Measurements from ENCODE around the gene SPRY1. TPM values are rescaled to one million over a fixed set of nuclear protein-coding genes. Genes with fewer than 3 reads are reported as not detected.

Gene SPRY1
- total RNA-seq, result 93.2 TPM

GRCh38 chr4:123396307-123397143 lies at the start of gene SPRY1:
SPRY1 (plus strand) TSS chr4:123396795; CDS start chr4:123401592, 4,797 bp downstream.
- DNase-seq (ENCODE audit: low spot score), result peak; percentile 94

GRCh38 chr4:123346951-123347350 lies 49.6 kb upstream of the SPRY1 start:
- no peak for DNase-seq (ENCODE audit: low spot score)

GRCh38 chr4:123348946-123349345 lies 47.6 kb upstream of the SPRY1 start:
- DNase-seq (ENCODE audit: low spot score), result no peak

GRCh38 chr4:123349421-123350190 lies 47.0 kb upstream of the SPRY1 start:
- DNase-seq (ENCODE audit: low spot score), result no peak

GRCh38 chr4:123350191-123350544 lies 46.4 kb upstream of the SPRY1 start:
- peak; percentile 23 for DNase-seq (ENCODE audit: low spot score)

- no peak for DNase-seq (ENCODE audit: low spot score)
Observed at GRCh38 chr4:123350726-123351125, 45.9 kb upstream of the SPRY1 start.

- no peak for DNase-seq (ENCODE audit: low spot score)
Observed at GRCh38 chr4:123351713-123352112, 44.9 kb upstream of the SPRY1 start.

GRCh38 chr4:123352240-123352945 lies 44.2 kb upstream of the SPRY1 start:
- DNase-seq (ENCODE audit: low spot score), result no peak

GRCh38 chr4:123352966-123353365 lies 43.6 kb upstream of the SPRY1 start:
- no peak for DNase-seq (ENCODE audit: low spot score)

- DNase-seq (ENCODE audit: low spot score), result no peak
Observed at GRCh38 chr4:123353656-123354055, 42.9 kb upstream of the SPRY1 start.

GRCh38 chr4:123354701-123355100 lies 41.9 kb upstream of the SPRY1 start:
- no peak for DNase-seq (ENCODE audit: low spot score)

GRCh38 chr4:123356921-123357320 lies 39.7 kb upstream of the SPRY1 start:
- DNase-seq (ENCODE audit: low spot score), result no peak

- DNase-seq (ENCODE audit: low spot score), result no peak
Observed at GRCh38 chr4:123359449-123360315, 36.9 kb upstream of the SPRY1 start.

- DNase-seq (ENCODE audit: low spot score), result no peak
Observed at GRCh38 chr4:123361195-123361861, 35.3 kb upstream of the SPRY1 start.

GRCh38 chr4:123362103-123362502 lies 34.5 kb upstream of the SPRY1 start:
- DNase-seq (ENCODE audit: low spot score), result no peak

GRCh38 chr4:123363729-123364128 lies 32.9 kb upstream of the SPRY1 start:
- DNase-seq (ENCODE audit: low spot score), result no peak

GRCh38 chr4:123364906-123365305 lies 31.7 kb upstream of the SPRY1 start:
- no peak for DNase-seq (ENCODE audit: low spot score)

- no peak for DNase-seq (ENCODE audit: low spot score)
Observed at GRCh38 chr4:123365412-123365811, 31.2 kb upstream of the SPRY1 start.

GRCh38 chr4:123366144-123366748 lies 30.3 kb upstream of the SPRY1 start:
- DNase-seq (ENCODE audit: low spot score), result no peak

- no peak for DNase-seq (ENCODE audit: low spot score)
Observed at GRCh38 chr4:123378794-123379193, 17.8 kb upstream of the SPRY1 start.

Measured in mucosa of gallbladder (tissue), 1 donor.